Endometrium (tissue), 2 donors: Measurements from ENCODE around the gene MRPS35.
"Not testable (repeated sequence)": the region's sequence is repeated elsewhere in the genome, so short reads cannot be mapped to it uniquely, and the experiment has no call there.

Experiments used
- FAIRE-seq: peaks from 2 replicates; lab custom pipeline; 2012; peaks lifted over from hg19 to GRCh38; lab: Jason Lieb, UNC
- donor health status: control.
- donor health status: control.

The MRPS35 gene

DNA sequence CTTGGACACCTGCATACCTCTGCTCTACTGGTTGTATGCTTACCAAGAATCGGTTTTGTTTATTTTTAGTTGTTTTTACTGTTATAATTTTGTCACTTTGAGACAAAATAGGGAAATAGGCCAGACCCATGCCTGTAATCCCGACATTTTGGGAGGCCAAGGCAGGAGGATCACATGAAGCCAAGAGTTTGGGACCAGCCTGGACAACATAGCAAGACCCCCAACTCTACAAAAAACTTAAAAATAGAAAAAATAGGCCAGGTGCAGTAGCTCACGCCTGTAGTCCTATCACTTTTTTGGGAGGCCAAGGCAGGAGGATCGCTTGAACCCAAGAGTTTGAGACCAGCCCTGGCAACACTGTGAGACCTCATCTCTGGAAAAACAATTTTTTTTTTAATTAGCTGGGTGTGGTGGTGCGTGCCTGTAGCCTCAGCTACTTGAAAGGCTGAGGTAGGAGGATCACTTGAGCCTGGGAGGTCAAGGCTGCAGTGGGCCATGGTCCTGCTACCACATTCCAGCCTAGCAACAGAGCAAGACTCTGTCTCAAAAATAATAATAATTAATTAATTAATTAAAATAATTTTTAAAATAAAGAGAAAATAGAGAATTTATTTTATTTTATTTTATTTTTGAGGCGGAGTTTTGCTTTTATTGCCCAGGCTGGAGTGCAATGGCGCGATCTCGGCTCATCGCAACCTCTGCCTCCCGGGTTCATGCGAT, 1.3 kb upstream of the MRPS35 start:
- no peak for FAIRE-seq

DNA sequence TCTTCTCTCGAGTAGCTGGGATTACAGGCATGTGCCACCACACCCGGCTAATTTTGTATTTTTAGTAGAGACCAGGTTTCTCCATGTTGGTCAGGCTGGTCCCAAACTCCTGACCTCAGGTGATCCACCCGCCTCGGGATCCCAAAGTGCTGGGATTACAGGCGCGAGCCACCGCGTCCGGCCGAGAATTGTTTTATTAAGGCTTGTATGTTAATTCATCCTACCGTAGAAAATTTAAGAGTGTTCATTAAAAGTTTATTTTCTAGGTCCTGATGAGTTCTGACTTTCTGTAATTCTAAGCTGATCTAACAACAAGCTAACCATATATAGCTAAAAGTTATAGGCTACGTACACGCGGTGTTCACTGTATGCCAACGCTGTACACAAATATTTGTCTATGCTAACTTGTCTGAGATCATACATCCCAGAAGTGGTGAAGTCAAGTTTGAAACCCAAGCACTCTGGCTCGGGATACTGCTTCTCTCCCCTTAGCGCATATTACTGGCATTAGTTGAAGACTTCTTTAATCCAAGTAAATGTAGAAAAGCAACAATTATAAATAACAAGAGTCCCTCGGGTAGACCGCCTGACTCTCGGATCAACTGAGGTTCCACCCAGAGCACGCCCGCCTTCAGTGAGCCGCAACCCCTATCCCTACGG, 570 bp upstream of the MRPS35 start:
- no peak for FAIRE-seq

DNA sequence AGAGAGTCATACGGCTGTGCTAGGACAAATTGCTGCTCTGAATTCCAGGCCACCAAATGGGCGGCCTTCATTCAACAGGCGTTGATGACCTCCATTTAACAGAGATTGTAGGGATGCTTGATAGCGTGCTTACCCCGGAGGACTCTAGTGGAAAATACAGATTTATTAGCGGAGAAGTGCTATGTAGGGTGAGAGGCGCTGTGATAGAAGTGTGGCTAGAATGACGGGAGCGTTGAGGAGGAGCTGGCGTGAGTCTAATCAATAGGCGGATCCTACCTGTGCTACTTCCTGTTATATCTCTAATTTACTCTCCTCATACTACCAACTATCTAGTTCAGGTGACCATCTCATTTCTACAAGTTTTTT, 668 bp downstream of the MRPS35 start:
- FAIRE-seq: no peak

DNA sequence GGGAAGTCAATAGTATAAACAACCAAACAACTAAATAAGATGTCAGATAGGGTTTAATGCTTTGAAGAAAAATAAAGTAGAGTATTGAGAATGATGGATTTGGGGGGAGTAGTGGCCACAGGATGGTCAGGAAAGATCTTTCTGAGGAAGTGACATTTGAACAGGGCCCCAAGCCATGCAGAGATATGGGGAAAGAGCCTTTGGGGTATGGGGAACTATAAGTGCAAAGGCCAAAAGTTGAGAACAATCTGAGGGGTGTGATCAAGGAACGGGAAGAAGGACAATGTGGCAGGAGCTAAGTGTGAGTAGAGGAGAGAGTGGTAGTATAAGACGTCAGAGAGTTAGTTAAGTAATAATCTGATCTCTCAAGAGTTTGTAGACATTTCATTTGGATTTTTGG, 1.3 kb downstream of the MRPS35 start:
- no peak for FAIRE-seq

DNA sequence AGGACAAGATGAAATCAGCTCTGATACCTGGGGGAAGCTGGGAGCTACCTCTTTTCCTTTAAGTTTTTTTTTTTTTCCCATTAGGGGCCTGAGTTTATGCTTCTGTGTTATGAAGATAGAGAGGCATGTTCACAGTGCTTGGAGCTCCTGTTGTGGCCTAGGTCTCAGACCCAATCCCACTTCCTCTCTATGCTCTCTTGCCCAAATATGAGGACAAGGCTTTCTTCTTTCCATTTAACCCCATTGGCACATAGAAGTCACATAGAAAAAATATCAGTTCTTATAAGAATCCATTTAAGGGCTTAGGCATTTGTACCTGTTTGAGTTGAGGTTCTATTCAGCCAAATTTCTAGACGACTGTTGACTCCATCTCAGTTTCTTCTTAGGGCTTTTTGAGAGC, 12.6 kb downstream of the MRPS35 start:
- no peak for FAIRE-seq

DNA sequence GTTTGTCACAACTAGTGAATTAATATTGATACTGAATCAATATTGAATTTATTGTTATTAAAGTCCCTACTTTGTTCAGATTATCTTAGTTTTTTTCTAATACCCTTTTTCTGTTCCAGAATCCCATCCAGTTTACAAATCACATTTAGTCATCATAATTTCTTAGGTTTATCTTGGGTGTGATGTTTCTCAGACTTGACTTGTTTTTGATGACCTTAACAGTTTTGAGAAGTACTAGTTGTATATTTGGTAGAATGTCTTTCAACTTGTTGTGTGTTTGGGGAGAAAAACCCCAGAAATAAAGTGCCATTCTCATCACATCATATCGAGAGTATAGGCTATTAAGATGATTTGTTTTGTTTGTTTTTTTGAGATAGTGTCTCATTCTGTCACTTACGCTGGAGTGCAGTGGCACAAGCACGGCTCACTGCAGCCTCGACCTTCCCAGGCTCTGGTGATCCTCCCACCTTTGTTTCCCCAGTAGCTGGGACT, 19.5 kb downstream of the MRPS35 start:
- no peak for FAIRE-seq

DNA sequence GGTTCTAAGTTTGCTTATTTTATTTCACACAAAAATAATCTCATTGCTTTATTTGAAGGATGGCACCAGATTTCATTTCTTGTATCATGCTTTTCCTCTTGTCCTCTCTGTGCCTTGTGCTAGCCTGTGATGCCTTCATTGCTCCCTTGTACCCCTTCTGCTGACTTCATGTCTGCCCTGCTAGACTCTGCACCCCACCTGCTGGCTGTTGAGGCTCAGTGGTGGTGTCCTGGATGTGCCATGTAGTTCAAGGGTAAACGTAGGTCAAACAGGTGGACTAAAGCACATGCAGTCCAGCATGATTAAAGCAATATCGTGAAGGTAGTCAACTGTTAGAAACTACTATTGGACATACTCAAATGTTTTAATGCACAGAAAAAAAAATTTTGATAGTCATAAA, 21.6 kb downstream of the MRPS35 start:
- no peak for FAIRE-seq

DNA sequence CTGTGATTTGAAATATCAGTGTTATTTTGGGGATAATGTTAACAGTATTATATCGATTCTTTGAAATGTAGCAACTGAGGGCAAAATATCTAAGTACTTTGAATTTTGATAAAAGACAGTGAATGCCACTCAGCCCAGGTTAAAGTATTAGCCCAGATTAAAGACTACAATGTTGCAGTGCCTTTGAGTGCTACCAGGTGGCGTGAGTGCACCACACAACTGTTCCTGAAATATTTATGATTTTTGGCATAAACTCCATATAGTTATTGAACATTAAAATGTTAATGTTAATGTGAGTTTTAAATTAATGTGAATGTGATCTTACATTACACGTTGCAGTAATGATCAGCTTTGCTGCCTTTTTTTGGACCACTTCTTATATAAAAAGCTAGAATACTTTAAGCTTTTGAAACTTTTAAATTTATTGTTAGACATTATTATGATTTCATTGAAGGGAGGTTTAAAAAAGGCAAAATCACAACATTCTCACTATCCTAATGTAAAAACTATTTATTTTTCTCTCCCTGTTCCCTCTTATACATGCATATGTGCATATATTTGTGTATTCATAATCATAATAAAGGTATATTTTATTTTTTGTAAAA, 22.5 kb downstream of the MRPS35 start:
- peak; percentile 65 for FAIRE-seq

DNA sequence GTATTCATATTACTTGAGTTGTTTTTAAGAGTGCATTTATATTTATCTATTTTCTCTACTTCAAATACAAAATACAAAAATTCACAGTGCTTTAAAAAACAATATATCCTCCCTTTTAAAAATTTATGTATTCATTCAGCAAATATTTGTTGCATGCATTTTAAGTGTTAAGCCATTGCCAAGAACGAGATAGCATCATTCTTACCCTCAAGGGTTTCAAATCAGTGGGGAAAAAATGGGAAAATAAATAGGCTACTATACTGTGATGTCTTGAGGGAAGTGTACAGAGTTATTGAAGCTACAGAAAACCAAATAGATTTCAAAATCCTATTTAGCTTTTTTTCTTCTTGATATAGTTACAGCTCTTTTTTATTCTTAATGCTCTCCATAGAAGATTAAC, 23.2 kb downstream of the MRPS35 start:
- no peak for FAIRE-seq

DNA sequence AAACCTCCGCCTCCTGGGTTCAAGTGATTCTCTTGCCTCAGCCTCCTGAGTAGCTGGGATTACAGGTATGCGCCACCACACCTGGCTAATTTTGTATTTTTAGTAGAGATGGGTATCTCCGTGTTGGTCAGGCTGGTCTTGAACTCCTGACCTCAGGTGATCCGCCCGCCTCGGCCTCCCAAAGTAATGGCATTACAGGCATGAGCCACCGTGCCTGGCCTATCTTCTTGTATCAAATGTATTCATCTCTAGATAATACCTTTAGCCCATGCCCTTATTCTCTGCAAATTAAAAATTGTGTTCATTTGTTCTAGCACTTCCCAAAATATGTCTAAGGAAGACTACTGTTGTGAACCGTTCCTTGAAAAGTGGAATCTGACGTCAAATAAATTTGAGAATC, 23.7 kb downstream of the MRPS35 start:
- not testable (repeated sequence) for FAIRE-seq

DNA sequence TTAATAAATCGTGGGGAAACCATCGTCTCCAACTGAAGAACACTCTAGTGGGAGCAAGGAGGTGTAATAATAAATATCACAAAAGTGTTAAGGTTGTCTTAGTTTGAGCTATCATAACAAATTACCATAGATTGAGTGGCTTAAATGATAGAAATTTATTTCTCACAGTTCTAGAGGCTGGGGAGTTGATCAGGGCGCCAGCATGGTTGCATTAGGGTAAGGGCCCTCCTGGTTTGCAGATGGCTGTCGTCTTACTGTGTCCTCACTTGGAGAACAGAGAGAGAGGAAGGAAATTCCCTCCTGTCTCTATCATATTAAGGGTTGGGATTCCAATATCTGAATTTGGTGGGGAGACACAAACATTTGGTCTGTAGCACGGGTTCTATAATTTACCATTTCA, 33.0 kb downstream of the MRPS35 start:
- FAIRE-seq: no peak

DNA sequence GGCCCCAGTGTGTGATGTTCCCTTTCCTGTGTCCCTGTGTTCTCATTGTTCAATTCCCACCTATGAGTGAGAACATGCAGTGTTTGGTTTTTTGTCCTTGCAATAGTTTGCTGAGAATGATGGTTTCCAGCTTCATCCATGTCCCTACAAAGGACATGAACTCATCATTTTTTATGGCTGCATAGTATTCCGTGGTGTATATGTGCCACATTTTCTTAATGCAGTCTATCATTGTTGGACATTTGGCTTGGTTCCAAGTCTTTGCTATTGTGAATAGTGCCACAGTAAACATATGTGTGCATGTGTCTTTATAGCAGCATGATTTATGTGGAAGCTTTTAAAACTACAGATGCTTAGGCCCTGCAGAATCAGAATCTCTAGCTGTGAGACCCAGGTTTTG, 35.1 kb downstream of the MRPS35 start:
- FAIRE-seq: not testable (repeated sequence)

DNA sequence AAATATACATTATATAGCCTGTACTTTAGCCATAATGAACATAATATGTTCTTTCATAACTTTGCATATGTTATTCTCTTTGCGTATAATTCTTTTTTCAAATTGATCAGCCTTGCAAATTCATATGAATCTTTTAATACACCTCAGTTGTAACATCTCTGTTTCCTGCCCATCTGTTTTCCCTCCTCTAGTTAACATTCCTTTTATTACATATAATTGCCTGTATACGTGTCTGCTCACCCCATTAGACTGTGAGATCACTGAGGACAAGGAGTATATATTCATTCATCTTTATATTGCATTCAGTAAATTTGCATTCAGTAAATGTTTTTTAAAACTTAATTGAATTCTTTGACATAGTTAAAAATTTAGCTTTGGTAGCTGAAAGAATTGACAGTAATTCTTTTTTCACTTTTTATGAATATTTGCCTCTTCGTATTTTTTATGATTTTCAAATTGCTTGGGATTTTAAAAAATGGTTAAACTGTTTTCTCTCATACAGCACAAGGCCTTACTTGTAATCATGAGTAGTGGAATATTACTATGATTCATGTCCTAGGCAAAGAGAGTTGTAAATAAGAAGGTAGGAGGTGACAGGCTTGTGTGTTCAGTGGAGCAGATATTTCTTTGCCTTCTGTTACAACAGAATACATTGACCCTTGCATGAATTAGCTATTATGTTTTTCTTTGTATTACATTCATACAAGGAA, 36.6 kb downstream of the MRPS35 start:
- FAIRE-seq: no peak

DNA sequence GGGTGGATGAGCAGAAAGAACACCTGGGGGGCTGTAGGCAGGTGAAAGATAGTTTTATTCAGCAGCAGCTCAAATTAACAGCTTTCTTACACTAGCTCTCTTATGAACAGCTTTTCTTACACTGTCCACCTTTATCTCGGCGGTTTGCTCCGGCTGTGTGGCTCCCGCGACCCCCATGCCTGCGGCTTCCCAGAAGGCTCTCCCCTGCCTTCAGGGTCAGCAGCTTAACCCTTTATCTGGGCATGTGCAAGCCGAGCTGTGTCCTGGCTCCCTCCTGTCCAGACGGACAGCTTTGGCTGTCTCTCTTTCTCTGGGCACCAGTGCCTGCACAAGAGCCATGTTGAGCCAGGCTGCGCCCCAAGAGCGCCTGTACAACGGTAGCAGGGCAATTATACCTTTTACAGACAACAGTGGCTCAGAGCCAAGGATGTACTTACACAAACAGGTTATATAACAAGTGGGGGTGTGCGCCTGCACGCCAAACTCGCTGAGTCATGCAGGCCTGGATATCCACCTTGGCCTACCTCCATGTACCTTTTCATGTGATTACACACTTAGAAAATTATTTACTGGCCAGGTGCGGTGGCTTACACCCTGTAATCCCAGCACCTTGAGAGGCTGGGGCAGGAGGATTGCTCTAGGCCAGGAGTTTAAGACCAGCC, 40.9 kb downstream of the MRPS35 start:
- no peak for FAIRE-seq

DNA sequence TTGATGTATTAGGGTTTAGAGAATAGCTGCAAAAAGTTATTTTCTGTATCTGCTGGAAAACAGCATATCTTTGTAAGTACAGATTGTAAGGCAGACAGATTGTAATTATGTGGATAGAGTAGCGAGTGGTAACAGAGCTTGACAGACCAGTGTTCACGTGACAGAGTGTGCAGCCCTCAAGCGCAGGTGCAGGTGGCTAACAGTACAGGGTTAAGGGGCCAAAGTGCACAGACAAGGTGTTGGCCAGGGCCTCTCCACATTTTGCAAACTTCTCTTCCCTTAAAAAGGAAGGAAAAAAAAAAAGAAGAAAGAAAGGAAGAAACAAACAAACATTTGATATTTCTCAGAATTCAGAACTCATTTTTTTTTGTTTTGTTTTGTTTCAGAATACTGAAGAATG, 44.2 kb downstream of the MRPS35 start:
- no peak for FAIRE-seq

DNA sequence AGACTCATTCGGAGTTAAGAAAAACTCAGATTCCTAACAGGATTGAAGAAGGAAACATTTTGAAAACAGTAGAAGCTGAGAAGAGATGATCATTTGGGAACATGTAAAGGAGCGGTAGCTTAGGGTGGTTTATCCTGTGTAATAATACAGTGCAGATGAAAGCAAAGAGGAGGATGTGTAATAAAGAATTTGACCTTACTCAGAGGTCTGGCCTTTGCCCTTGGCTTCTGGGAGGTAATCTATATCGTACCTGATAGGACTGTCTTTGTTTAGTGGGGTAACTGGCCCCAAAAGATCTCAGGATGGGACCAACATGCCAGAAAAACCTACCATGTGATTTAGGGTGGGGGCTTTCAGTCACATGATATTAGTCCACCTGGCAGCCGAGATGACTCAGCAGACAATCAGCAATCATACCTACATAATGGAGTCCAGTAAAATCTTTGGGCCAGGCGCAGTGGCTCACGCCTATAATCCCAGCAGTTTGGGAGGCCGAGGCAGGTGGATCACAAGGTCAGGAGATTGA, 46.1 kb downstream of the MRPS35 start:
- FAIRE-seq: no peak

DNA sequence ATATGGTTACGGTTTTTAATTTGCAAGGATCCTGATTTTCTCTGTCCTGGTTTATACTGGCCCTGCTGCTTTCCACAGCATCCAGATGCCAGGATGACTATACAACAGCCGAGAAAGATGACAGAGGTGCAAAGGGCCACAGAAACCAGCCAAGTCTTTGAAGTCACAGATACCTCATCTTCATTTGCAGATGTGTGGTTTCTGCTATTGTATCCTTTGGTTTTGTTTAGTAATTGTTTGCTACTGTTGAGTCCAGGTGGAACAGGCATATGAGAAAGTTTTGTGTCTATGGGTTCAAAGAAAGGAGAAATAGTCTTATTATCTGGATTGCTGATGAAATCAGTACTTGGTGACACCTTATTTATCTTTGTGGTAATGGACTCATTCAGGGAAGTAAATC, 52.1 kb downstream of the MRPS35 start:
- FAIRE-seq: no peak

DNA sequence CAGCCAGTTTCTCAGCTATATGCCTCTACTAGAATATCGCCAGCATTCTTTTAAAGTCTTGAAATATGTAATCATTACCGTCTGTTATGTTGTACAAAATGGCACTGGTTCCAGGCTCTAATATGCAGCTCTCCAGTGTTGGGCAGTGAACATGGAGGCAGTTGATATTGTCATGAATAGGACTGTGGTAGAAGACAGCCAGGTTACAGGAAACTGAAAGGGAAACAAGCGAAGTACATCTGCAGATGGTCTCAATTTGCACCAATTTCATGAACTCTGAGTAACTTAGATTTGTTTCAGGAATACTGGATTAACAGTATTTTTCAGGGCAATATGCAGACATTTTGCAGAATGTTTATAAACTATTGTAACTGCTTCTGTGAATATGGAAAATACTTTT, 56.0 kb downstream of the MRPS35 start:
- FAIRE-seq: no peak

DNA sequence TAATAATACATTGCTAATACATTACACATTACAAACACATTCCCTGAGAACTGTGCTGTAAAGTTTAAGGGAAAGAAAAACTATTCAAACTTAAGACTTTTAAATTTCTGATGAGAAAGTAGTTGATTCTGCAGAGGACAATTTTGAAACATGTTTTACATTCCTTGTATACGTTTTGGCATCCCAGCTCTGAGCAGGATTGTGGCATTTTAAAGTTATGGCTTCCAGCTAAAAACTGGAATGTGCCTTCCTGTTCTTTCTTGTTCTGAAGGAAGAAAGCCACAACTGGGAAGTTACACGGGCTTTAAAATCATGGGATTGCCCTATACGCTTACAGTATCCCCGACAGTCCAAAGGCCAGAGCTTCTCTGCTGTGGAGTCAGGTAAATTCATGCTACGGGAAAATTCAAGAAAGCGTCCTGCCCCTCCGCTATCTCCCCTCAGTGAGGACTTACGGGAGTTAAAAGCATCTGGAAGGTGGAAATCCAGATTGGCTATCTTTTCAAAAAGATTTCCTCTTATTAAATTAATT, 58.6 kb downstream of the MRPS35 start:
- no peak for FAIRE-seq

DNA sequence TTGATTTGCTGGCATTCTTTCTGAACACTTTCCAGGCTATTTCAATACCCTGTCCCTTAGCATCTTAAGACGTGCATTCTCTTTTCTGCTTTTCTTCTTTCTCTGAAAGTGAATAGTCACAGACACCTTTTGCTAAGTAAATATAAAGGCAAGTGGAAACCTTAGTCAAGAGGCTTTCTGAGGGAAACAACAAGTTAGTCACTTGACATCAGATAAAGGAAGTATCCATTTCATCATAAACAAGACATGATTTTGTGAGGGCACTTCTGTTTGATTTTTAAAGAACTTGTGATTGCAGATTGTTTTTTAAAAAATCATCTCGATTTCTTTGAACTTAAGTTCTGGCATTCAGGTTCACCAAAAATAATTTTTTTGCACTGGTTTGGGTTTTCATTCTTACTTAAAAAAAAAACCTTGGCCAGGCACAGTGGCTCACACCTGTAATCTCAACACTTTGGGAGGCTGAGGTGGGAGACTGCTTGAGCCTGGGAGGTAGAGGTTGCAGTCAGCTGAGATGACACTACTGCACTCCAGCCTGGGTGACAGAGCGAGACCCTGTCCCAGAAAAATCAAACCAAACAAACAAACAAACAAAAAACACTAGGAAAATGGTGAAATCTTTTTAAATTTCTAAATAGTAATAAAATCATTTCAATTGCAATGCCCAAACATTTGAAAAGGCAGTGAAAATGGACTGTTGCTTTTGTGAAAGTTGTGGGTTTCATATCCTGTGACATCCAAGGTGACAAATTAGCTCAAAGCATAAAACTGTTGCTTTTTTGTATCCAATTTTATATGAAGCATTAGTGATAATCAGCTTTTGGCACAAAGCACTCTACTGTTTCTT, 61.1 kb downstream of the MRPS35 start:
- no peak for FAIRE-seq
